ENCODE data around the gene ZFAND2A.
"Not testable (repeated sequence)": the region's sequence is repeated elsewhere in the genome, so short reads cannot be mapped to it uniquely, and the experiment has no call there.

ZFAND2A gene, protein sequence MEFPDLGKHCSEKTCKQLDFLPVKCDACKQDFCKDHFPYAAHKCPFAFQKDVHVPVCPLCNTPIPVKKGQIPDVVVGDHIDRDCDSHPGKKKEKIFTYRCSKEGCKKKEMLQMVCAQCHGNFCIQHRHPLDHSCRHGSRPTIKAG

DNA sequence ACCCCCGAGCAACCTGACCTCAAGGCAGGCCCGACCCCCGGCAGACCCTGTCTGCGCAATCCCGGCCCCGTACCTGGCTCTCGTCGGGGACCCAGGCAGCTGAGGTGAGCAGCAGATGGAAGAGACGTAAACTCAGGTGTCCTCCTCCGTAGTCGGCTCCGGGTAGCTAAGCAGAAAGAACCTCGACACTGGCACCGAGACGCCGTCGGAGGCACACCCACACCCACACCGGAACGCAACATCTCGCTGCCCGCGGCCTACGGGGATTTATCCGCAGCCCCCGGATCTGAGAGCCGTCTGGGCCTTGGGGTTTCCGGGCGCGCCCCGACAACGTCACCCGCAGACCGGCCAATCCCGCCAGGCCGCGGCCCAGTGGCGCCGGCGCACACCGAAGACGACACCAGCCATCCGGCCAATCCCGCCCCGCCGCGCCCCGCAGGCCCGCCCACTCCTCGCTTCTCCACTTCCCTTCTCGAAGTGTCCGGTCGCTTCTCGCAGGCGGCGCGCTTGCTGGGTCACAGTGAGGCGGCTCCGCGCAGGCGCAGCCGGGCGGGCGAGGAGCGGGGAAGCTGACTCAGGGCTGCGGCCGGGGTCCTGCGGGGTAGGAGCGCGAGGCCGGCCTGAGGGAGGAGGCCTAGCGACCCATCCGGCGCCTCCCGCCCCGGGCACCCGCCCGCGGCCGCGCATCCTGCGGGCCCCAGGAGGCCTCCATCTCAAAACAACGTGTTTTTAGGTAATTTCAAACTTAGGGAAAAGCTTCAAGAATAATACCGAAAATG is at the start of gene ZFAND2A:
Gene ZFAND2A, minus strand, starts transcription at position 306 of the 779 bp plus-strand sequence. CDS start 1,984 bp downstream, outside the sequence.
- no peak for FAIRE-seq

DNA sequence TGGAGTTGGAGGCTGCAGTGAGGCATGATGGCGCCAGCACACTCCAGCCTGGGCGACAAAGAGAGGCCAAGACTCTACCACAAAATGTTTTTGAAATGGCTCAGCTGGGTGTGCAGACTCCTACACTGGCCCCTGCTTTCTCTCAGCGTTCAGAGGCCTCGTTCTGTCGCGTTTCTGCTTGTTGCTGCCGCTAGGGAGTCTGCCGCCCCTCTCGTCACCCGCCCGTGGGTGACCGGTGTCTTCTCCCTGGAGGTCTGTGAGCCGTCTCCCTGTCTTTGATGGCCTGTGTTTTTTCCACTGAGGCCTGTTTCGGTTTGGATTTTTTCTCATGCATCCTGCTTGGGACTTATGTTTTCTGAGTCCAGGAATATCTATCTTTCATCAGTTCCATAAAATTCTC is 49.1 kb upstream of the ZFAND2A start:
- no peak for FAIRE-seq

DNA sequence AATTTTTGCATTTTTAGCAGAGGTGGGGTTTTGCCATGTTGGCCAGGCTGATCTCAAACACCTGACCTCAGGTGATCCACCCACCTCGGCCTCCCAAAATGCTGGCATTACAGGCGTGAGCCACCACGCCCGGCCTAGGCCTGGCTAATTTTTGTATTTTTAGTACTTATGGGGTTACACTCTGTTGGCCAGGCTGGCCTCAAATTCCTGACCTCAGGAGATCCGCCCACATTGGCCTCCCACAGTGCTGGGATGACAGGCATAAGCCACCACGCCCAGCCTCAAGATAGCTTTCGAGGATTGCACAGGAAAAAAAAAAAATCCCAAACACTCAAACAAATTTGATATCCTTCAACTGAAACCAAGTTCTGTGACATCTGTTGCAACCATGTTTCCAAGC is 45.7 kb upstream of the ZFAND2A start:
- FAIRE-seq: not testable (repeated sequence)

DNA sequence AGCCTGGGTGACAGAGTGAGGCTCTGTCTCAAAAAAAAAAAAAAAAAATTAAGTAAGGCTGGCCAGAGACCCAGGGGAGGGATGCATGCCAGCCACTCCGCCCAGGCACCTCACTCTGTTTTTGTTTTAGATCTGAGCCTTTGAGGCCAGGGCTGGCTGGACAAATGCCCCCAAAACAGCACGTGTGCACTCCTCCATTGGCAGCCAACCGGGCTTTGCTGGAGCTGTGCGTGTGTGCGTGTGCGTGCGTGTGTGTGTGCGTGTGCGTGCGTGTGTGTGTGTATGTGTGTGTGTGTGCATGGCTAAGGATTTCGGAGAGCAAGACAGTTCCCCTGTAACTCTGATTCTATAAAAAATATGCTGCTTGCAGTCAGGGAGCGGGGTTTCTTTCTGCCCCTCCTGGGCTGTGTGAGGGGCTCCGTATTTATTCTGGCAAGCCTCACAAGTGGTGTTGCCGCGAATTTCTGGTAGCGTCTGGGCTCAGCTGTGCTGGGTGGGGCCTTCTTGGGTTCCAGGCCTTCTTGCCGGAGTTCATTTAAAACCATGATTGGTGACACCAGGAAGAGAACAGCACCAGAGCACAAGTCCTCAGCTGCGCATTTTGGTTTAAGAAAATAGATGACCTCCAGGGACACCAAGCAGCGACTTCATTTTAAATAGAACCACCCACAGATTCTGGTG is 44.6 kb upstream of the ZFAND2A start:
- no peak for FAIRE-seq

DNA sequence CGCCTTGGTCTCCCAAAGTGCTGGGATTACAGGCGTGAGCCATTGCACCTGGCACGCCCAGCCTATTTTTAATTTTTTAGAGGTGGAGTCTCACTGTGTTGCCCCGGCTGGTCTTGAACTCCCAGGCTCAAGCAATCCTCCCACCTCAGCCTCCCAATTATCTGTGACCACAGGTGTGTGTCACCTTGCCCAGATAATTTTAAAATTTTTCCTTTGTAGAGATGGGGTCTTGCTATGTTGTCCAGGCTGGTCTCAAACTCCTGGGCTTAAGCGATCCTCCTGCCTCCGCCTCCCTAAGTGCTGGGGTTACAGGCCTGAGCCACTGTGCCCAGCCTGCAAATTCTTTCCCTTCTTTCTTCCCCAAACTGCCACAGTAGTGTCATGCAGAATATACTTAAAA is 42.9 kb upstream of the ZFAND2A start:
- not testable (repeated sequence) for FAIRE-seq

DNA sequence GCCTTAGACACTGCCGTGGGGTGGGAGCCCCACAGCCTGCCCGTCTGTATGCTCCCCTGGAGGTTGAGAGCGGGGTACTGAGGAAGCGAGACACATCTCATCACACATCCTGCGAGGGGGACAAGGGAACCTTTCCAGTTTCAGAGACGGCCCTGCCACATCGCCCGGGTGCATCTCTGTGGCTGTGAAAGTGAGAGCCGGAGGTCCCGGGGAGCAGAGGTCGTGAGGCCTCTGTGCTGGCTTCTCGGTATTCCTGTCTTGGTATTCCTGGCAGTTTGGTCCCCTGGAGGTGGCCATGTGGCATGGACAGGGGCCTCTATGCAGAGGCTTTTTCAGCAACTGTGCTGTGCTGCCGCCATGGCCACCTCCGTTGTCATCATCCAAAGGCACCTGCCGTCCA is 41.9 kb upstream of the ZFAND2A start:
- no peak for FAIRE-seq

DNA sequence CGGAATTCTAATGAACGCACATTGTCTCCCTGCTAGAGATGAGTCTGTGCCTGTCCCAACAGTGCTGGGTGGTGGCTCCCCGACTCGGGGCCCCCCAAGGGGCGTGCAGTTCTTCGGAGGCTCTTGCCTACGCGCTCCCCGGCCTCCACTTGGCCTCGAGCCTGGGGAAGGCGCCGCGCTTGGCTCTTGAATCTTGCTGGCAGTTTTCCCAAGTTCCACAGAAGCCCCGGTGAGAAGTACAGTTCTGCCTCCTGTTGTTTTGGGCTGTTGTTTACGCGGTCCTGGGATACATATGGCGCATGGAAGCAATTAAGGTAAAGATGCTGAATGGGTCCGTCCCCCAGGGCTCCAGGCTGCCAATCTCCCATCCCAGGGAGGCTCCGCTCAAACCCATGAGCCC is 40.0 kb upstream of the ZFAND2A start:
- FAIRE-seq: no peak

DNA sequence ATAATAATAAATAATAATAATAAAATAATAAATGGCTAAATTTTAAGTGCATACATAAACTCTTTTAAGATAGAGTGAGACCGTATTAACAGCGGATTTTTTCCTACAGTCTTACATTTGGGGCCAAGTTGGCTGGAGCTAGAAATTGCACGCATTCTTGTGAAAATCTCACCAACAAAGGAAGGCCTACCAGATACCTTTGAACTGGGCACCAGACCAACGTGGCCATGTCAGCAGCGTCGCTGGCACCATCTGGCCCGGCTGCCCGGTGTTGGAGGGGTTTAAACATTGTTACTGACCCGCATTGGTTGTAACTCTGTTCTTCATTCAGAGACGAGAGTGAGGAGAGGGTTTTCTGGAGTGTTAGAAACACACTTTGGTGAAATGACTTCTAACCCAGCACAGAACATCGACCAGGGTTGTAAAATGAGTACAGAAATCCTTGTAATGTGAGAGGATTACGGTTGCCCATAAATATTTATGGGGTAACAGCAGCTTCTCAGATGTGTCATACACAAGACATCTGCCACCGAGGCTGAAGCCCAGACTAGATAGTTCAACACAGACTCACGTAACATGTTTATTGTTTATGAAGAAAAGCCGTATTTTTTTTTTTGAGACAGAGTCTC is 38.1 kb upstream of the ZFAND2A start:
- no peak for FAIRE-seq

DNA sequence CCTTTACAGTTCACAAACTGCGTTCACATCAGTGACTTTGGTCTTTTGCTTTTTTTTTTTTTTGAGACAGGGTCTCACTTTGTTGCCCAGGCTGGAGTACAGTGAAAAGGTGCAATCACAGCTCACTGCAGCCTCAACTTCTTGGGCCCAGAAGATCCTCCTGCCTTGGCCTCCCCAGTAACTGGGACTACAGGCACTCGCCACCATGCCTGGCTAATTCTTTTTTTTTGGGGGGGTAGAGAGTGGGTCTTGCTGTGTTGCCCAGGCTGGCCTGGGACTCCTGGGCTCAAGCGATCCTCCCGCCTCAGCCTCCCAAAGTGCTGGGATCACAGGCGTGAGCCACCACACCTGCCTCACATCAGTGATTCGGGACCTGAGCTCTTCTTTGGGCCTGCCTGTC is 37.0 kb upstream of the ZFAND2A start:
- no peak for FAIRE-seq

DNA sequence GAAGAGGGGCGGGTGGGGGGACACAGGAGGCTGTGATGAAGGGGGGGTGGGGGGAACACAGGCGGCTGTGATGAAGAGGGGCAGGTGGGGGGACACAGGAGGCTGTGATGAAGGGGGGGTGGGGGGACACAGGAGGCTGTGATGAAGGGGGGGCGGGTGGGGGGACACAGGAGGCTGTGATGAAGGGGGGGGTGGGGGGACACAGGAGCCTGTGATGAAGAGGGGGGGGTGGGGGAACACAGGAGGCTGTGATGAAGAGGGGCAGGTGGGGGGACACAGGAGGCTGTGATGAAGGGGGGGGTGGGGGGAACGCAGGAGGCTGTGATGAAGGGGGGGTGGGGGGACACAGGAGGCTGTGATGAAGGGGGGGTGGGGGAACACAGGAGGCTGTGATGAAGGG is 36.4 kb upstream of the ZFAND2A start:
- not testable (repeated sequence) for FAIRE-seq

DNA sequence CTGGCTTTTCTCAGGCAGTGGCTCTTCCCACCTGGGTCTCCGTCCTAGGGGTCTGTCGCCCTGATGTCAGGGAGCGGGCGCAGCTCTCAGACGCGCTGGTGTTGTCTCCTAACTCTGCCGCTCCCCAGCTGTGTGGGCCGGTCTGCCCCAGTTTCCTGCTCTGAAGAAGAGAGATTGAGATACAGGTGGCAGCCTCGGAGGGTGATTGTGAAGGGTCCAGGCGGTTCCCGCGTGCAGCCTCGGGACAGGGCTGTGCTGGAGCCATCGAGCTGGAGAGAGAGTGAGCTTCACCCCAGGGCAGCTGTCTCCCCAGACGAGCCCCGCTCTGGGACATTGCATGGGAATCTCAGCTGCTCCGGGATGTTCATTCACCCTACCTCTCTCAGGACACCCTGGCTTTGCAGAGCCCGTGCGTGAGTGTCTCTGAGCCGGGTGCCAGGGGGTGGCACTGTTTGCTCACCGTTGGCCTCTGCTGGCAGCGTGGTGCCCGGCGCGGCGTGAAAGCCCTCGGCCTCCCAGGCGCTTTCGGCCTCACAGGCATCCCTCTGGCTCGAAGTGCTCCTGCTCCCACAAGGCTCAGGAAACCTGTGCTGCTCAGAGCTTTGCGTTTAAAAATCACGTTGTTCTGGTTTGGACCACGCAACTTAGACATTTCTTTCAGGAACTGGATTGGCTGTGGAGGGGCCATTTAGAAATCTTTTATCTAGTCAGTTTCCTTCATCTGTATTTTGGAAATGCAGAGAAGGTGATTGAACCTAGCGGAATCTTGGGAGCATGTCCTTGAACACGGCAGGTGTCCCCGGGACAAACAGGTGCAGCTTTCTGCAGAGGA is 33.8 kb upstream of the ZFAND2A start:
- no peak for FAIRE-seq

DNA sequence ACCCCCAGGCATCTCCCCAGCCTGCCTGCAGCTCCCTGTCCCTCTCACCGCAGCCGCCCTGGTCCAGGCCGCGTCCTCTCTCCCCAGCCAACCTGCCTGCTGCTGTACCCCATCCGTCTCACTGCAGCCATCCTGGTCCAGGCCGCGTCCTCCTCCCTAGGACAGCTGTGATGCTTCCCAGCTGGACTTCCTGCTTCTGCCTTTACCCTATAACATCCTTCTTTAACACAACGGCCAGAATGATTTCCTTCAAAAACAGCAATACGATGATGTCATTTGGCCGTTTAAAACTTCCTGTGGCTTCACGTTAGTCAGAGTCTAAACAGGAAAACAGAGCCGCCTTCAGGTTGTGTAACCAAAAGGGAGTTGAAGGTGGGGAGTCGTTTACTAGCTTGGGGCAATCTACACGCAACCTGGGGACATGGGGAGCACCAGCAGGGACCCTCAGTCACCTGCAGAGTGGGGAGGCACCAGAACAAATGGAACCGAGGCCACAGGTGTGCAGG is 32.2 kb upstream of the ZFAND2A start:
- FAIRE-seq: no peak

DNA sequence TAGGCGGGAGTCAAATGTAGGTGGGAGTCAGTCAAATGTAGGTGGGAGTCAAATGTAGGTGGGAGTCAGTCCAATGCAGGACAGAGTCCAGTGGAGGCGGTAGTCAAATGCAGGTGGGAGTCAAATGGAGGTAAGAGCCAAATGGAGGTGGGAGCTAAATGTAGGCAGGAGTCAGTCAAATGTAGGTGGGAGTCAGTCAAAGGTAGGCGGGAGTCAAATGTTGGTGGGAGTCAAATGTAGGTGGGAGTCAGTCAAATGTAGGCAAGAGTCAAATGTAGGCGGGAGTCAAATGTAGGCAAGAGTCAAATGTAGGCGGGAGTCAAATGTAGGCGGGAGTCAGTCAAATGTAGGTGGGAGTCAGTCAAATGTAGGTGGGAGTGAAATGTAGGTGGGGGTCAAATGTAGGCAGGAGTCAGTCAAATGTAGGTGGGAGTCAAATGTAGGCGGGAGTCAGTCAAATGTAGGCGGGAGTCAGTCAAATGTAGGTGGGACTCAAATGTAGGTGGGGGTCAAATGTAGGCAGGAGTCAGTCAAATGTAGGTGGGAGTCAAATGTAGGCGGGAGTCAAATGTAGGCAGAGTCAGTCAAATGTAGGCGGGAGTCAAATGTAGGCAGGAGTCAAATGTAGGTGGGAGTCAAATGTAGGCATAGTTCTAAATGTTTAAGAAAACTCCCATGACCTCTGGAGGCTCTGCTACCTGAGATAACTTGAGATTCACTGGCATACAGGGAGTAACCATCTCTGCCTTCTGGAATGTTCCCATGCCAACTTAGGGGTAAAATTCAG is 30.2 kb upstream of the ZFAND2A start:
- FAIRE-seq: no peak

DNA sequence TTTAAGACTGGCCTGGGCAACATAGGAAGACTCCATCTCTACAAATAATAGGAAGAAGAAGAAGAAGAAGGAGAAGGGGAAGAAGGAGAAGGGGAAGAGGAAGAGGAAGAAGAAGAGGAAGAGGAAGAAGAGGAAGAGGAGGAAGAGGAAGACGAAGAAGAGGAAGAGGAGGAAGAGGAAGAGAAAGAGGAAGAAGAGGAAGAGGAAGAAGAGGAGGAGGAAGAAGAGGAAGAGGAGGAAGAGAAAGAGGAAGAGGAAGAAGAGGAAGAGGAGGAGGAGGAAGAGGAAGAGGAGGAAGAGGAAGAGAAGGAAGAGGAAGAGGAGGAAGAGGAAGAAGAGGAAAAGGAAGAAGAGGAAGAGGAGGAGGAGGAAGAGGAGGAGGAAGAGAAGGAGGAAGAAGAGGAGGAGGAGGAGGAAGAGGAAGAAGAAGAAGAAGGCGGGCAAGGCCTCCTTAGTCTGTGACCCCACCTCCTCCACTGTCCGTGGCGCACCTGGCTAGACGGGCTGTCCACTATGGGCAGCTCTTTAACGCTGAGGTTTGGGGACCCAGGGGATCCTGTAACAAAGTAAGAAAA is 28.8 kb upstream of the ZFAND2A start:
- no peak for FAIRE-seq

DNA sequence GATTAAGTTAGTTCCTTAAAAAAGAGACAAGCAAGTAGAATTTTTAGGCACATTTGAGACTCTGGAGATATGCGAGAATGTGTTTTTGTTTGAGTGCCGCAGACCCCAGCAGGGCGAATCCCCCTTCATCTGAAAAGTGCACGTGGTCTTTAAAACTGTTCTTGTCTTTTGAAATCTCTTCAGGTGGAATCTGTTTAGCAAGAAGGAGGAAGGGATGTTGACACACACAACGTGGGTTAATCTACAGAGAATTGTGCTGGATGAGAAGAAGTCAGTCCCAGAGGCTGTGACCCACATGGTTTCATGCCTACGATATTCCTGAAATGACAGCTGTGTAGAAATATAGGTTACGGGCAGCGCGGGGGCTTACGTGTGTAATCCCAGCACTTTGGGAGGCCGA is 27.1 kb upstream of the ZFAND2A start:
- no peak for FAIRE-seq

DNA sequence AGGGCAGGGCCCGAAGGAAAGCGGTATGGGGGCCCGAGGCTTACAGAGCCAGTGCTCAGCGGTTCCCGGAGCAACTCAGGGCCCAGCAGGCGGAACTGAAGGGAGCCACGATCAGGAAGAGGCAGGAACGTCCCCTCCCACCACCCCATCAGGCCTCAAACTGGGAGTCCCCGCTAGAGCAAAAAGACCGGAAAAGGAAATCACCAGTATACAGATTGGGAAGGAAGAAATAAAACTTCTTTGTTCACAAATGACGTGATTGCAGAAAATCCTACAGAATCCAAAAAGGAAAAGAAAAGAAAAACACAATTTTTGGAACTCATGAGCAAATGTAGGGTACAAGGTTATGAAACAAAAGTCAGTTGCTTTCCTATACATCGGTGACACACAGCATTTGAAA is 21.6 kb upstream of the ZFAND2A start:
- no peak for FAIRE-seq

DNA sequence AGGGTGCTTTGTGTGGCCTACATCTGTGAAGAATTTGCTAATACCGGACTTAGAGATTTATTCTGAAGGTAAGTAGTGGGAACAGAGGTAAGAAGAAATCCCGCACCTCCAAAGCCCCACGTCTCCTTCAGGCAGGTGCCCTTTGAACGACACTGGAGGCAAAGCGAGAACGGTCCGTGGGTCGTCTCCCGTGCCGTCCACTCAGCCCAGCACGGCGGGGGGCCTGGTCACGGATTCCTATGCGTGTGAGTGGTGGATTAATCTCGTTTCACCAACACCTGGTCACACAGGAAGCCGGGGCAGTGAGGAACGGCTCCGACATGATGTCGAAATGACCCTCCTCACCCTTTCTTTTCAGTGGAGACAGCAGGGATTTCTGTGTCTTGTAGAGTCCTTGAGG is 21.0 kb upstream of the ZFAND2A start:
- FAIRE-seq: no peak

DNA sequence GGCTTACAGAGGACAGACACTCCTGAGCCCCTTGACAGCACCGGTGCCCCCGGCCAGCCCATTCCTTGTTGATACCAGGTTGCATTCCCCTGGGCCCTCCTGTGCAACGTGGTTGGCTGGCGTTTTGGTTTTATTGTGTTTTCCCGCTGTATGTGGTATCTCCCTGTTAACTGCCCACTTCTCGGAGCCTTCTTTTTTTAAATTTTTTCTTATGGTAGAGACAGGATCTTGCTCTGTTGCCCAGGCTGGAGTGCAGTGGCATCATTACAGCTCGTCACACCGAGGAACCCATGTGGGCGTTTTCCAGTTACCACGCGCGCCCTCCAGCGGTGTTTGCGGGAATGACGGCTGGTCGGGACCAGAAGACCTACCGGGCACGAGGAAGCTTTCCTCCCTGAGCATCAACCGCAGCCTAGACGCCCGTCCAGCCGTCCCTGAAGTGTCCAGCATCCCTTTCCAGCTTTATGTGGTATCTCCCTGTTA is 16.9 kb upstream of the ZFAND2A start:
- no peak for FAIRE-seq

DNA sequence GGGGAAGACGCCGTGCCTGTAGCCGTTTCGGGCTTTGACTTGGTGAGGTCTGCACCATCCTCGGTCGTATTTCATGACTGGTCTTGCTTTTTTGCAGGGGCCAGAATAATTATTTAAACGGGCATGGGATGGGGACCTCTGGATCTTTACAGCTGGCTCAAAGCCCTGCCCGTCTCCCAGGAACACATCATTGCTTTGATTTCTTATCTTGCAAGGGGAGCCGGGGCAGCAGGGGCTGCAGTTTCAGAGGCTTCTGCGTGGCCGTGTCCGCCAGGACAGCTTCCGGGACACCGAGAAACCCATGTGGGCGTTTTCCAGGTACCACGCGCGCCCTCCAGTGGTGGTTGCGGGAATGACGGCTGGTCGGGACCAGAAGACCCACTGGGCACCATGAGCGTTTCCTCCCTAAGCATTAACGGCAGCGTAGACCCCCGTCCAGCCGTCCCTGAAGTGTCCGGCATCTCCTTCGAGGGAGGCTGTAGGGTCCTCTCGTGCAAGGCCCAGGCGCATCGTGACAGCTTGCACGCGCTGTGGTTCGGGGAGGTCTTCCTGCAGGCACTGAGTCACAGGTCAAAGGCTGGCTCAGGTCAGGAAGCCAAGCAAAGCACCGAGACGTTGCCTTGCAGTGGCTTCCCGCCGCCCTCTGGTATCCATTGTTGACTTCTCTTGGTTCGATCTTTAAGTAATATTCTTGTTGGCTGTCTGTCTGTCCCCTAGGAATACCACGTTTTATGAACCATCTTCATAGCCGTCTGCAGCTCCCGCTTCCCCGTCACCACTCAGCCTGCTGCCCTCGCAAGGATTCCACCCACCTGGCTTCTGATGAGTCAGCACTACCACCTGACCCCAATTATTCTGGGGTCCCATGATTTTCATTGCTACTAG is 16.2 kb upstream of the ZFAND2A start:
- no peak for FAIRE-seq

DNA sequence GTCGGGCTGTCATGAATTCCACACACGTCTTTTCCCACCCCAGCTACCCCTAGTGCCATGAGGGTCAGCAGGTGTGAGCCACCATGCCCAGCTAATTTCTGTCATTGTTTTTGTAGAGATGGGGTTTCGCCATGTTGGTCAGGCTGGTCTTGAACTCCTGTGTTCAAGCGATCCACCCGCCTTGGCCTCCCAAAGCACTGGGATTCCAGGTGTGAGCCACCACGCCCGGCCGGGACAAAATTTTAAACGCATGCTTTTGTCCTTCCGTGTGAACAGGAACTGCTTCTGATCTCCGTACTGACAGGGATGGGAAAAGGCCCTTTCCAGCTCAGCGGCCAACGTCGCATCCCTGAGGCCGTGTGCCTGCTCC is 15.6 kb upstream of the ZFAND2A start:
- FAIRE-seq: no peak

All from A204.1 (cell line).